H1 (cell line): Measurements from ENCODE around the gene TP53I3. TPM values are rescaled to one million over a fixed set of nuclear protein-coding genes. Genes with fewer than 3 reads are reported as not detected.

Source experiments
- CTCF ChIA-PET: fragments of 300-600 bp; sonication (Branson Sonifier 250); formaldehyde crosslinking; loops from one replicate; lab custom pipeline; 2021; ENCODE audit not compliant: partially characterized antibody; lab: Charles Lee
- POLR2A ChIA-PET: fragments of 300-600 bp; sonication (Branson Sonifier 250); formaldehyde crosslinking; loops from one replicate; lab custom pipeline; 2021; ENCODE audit warnings: inconsistent platforms; ENCODE audit not compliant: partially characterized antibody; lab: Charles Lee
- DNase-seq, 2 experiments: peaks; one replicate each; pipeline versions ENCODE4 v3.0.0 to v3.0.0-alpha.2; 2010 to 2022; ENCODE audit warnings: low spot score in 2 of 2, low read depth in 1 of 2, mixed read lengths in 1 of 2
- FAIRE-seq: peaks from 2 replicates; lab custom pipeline; 2011; peaks lifted over from hg19 to GRCh38; lab: Jason Lieb, UNC
- H2AFZ ChIP-seq: 2 replicates; pipeline ENCODE4 v1.8.1; 2012; ENCODE audit warnings: low read length, inconsistent platforms
- H2AK5ac ChIP-seq: 2 replicates; pipeline ENCODE4 v1.6.1; 2013; ENCODE audit warnings: low read depth, low read length
- H2BK120ac ChIP-seq: replicated peaks from 2 replicates; pipeline ENCODE3; 2013; ENCODE audit warnings: low read depth, low read length, inconsistent platforms
- H2BK12ac ChIP-seq: 2 replicates; pipeline ENCODE4 v1.6.1; 2013; ENCODE audit warnings: low read depth, low read length
- H2BK15ac ChIP-seq: 2 replicates; pipeline ENCODE4 v1.6.1; 2013; ENCODE audit warnings: low read length
- H2BK20ac ChIP-seq: 2 replicates; pipeline ENCODE4 v1.6.1; 2013; ENCODE audit warnings: low read length
- H2BK5ac ChIP-seq: 2 replicates; pipeline ENCODE4 v1.6.1; 2013; ENCODE audit warnings: low read depth, low read length
- H3K14ac ChIP-seq: 2 replicates; pipeline ENCODE4 v1.6.1; 2013; ENCODE audit warnings: inconsistent platforms; ENCODE audit not compliant: insufficient read length
- H3K18ac ChIP-seq: 2 replicates; pipeline ENCODE4 v1.6.1; 2013; ENCODE audit warnings: low read length; ENCODE audit errors: extremely low read depth
- H3K23ac ChIP-seq: 2 replicates; pipeline ENCODE4 v1.6.1; 2013; ENCODE audit warnings: inconsistent platforms; ENCODE audit not compliant: insufficient read length
- H3K23me2 ChIP-seq: 2 replicates; pipeline ENCODE4 v1.6.1; 2013; ENCODE audit warnings: low read depth, low read length
- H3K27ac ChIP-seq: 2 replicates; pipeline ENCODE4 v1.6.1; 2011; ENCODE audit warnings: low read depth, low read length, inconsistent platforms
- H3K27me3 ChIP-seq, 4 experiments: replicated peaks in 1 of 4; 1 replicate in 1 of 4; 2 replicates in 3 of 4; pipeline versions ENCODE4 v1.6.1 to v1.8.1; 2011 to 2013; ENCODE audit warnings: low read length in 3 of 4, mild to moderate bottlenecking in 3 of 4, inconsistent platforms in 2 of 4, mixed read lengths in 2 of 4, moderate library complexity in 1 of 4; ENCODE audit not compliant: control insufficient read depth in 3 of 4, insufficient read depth in 3 of 4; ENCODE audit errors: extremely low read depth in 1 of 4
- H3K36me3 ChIP-seq, 4 experiments: 2 replicates each; pipeline versions ENCODE4 v1.6.1 to v1.8.1; 2011 to 2013; ENCODE audit warnings: mild to moderate bottlenecking in 4 of 4, low read length in 3 of 4, moderate library complexity in 2 of 4, control low read depth in 1 of 4, inconsistent platforms in 1 of 4; ENCODE audit not compliant: insufficient read depth in 4 of 4, control insufficient read depth in 2 of 4
- H3K4ac ChIP-seq: replicated peaks from 2 replicates; pipeline ENCODE3; 2013; ENCODE audit warnings: low read length, low read depth, mixed read lengths, inconsistent platforms; ENCODE audit not compliant: insufficient read length
- H3K4me1 ChIP-seq, 4 experiments: replicated peaks in 1 of 4; 1 replicate in 1 of 4; 2 replicates in 3 of 4; pipeline versions ENCODE4 v1.6.1 to v1.8.1; 2011 to 2013; ENCODE audit warnings: low read length in 3 of 4, inconsistent platforms in 2 of 4, mixed read lengths in 1 of 4; ENCODE audit not compliant: insufficient read depth in 4 of 4, control insufficient read depth in 3 of 4
- H3K4me2 ChIP-seq, 2 experiments: 2 replicates each; pipeline versions ENCODE4 v1.6.1 to v1.8.1; 2011 to 2013; ENCODE audit warnings: low read depth in 2 of 2, low read length in 2 of 2, control low read depth in 1 of 2, inconsistent platforms in 1 of 2, mild to moderate bottlenecking in 1 of 2; ENCODE audit not compliant: insufficient read depth in 1 of 2
- H3K4me3 ChIP-seq, 4 experiments: fragments of 200-600, 300-600 bp in 1 of 4; sonication (generic), shearing (Covaris generic), sonication (Bioruptor Twin) in 1 of 4; 2 replicates each; pipeline versions ENCODE4 v1.5.1 to v1.8.1; 2011 to 2016; ENCODE audit warnings: low read length in 4 of 4, low read depth in 3 of 4, control low read depth in 2 of 4, inconsistent platforms in 2 of 4, mild to moderate bottlenecking in 2 of 4, mixed read lengths in 1 of 4, moderate library complexity in 1 of 4; ENCODE audit not compliant: insufficient read depth in 2 of 4; ENCODE audit errors: extremely low read depth in 1 of 4
- H3K56ac ChIP-seq: replicated peaks from 2 replicates; pipeline ENCODE3; 2013; ENCODE audit warnings: low read depth, mild to moderate bottlenecking, mixed read lengths, low read length, inconsistent platforms; ENCODE audit not compliant: insufficient read length
- H3K79me1 ChIP-seq: 2 replicates; pipeline ENCODE4 v1.6.1; 2013; ENCODE audit warnings: low read depth, low read length, control low read depth
- H3K79me2 ChIP-seq, 2 experiments: 2 replicates each; pipeline versions ENCODE4 v1.6.1 to v1.8.1; 2012 to 2013; ENCODE audit warnings: low read length in 2 of 2, mild to moderate bottlenecking in 2 of 2, inconsistent platforms in 1 of 2; ENCODE audit not compliant: insufficient read depth in 2 of 2, control insufficient read depth in 1 of 2
- H3K9ac ChIP-seq, 4 experiments: replicated peaks in 1 of 4; 1 replicate in 1 of 4; 2 replicates in 3 of 4; pipeline versions ENCODE4 v1.6.1 to v1.8.1; 2011 to 2013; ENCODE audit warnings: low read depth in 3 of 4, low read length in 3 of 4, control low read depth in 2 of 4, mild to moderate bottlenecking in 2 of 4, moderate library complexity in 2 of 4, inconsistent platforms in 1 of 4; ENCODE audit errors: extremely low read depth in 1 of 4
- H3K9me3 ChIP-seq, 2 experiments: 2 replicates each; pipeline versions ENCODE4 v1.6.1 to v1.8.1; 2012 to 2013; ENCODE audit warnings: mild to moderate bottlenecking in 2 of 2, moderate library complexity in 2 of 2, control low read depth in 1 of 2, inconsistent platforms in 1 of 2, low read depth in 1 of 2, low read length in 1 of 2, mixed read lengths in 1 of 2; ENCODE audit not compliant: insufficient read depth in 2 of 2
- H4K20me1 ChIP-seq, 2 experiments: replicated peaks in 1 of 2; 2 replicates each; pipeline versions ENCODE3 to v1.8.1; 2011 to 2013; ENCODE audit warnings: inconsistent platforms in 2 of 2, low read length in 2 of 2, mild to moderate bottlenecking in 1 of 2; ENCODE audit not compliant: insufficient read depth in 2 of 2, control insufficient read depth in 1 of 2
- H4K5ac ChIP-seq: 2 replicates; pipeline ENCODE4 v1.6.1; 2013; ENCODE audit warnings: low read length, low read depth, mixed read lengths, inconsistent platforms; ENCODE audit not compliant: insufficient read length
- H4K8ac ChIP-seq: 2 replicates; pipeline ENCODE4 v1.8.0; 2013; ENCODE audit warnings: mild to moderate bottlenecking, moderate library complexity, low read length, inconsistent platforms; ENCODE audit not compliant: insufficient read depth; ENCODE audit errors: extremely low read depth
- H4K91ac ChIP-seq: replicated peaks from 2 replicates; pipeline ENCODE3; 2013; ENCODE audit warnings: low read length, mixed read lengths, inconsistent platforms; ENCODE audit not compliant: insufficient read length
- BACH1 ChIP-seq: IDR thresholded peaks from 2 replicates; pipeline ENCODE4 v1.6.1; 2012; ENCODE audit warnings: low read length, improper control_type of control experiment
- BRCA1 ChIP-seq: IDR thresholded peaks from 2 replicates; pipeline ENCODE4 v1.6.1; 2012; ENCODE audit warnings: low read depth, low read length, improper control_type of control experiment
- CHD2 ChIP-seq: IDR thresholded peaks from 2 replicates; pipeline ENCODE4 v1.6.1; 2012; ENCODE audit warnings: low read length, improper control_type of control experiment
- CREB1 ChIP-seq: IDR thresholded peaks from 2 replicates; pipeline ENCODE4 v1.6.1; 2012; ENCODE audit warnings: inconsistent platforms
- FOSL1 ChIP-seq: IDR thresholded peaks from 2 replicates; pipeline ENCODE4 v1.6.1; 2011; ENCODE audit warnings: mild to moderate bottlenecking, low read depth, low read length, moderate library complexity; ENCODE audit not compliant: insufficient read depth
- GABPA ChIP-seq: IDR thresholded peaks from 2 replicates; pipeline ENCODE4 v1.6.1; 2011; ENCODE audit warnings: mild to moderate bottlenecking, low read length, moderate library complexity, borderline replicate concordance; ENCODE audit not compliant: insufficient read depth
- HDAC2 ChIP-seq, 2 experiments: fragments of 300-600 bp in 1 of 2; sonication (generic) in 1 of 2; IDR thresholded peaks; 2 replicates each; pipeline ENCODE4 v1.6.1; 2011 to 2012; ENCODE audit warnings: low read depth in 2 of 2, low read length in 2 of 2, mild to moderate bottlenecking in 2 of 2, moderate library complexity in 2 of 2, borderline replicate concordance in 1 of 2, inconsistent platforms in 1 of 2
- JUND ChIP-seq: IDR thresholded peaks from 2 replicates; pipeline ENCODE4 v1.6.1; 2011; ENCODE audit warnings: mild to moderate bottlenecking, improper control_type of control experiment, low read length
- PHF8 ChIP-seq: fragments of 200-600 bp; sonication (generic); conservative IDR thresholded peaks from 2 replicates; pipeline ENCODE4 v1.7.1; 2012; ENCODE audit warnings: low read depth, mild to moderate bottlenecking, inconsistent platforms, low read length, moderate library complexity
- RFX5 ChIP-seq: IDR thresholded peaks from 2 replicates; pipeline ENCODE4 v1.6.1; 2011; ENCODE audit warnings: low read depth, low read length, improper control_type of control experiment, borderline replicate concordance
- SIRT6 ChIP-seq: IDR thresholded peaks from one replicate; pipeline ENCODE4 v1.7.1; 2012; ENCODE audit warnings: low read length, inconsistent platforms
- SIX5 ChIP-seq: IDR thresholded peaks from 2 replicates; pipeline ENCODE4 v1.6.1; 2011; ENCODE audit warnings: mild to moderate bottlenecking, low read depth, low read length
- SUZ12 ChIP-seq: fragments of 200-600 bp; sonication (generic); IDR thresholded peaks from 2 replicates; pipeline ENCODE4 v1.6.1; 2012; ENCODE audit warnings: mild to moderate bottlenecking, inconsistent platforms, low read length, moderate library complexity, mixed read lengths
- TAF1 ChIP-seq: IDR thresholded peaks from 2 replicates; pipeline ENCODE4 v1.6.1; 2011; ENCODE audit warnings: mild to moderate bottlenecking, low read depth, low read length
- ZNF274 ChIP-seq: IDR thresholded peaks from 2 replicates; pipeline ENCODE4 v1.7.0; 2012; ENCODE audit warnings: low read length, borderline replicate concordance; ENCODE audit errors: extremely low read depth
- WGBS, 2 experiments: shearing (Covaris generic) in 1 of 2; methylation state at CpG; one replicate each; pipeline versions ENCODE4 v1.1.6 to v1.1.7; 2013 to 2015; ENCODE audit warnings: low lambda C conversion rate in 2 of 2, mixed read lengths in 2 of 2, inconsistent platforms in 1 of 2, low coverage in 1 of 2, missing lambda C conversion rate in 1 of 2; ENCODE audit not compliant: insufficient replicate concordance in 2 of 2, insufficient coverage in 1 of 2, insufficient read length in 1 of 2; ENCODE audit errors: extremely low coverage in 1 of 2, missing lambda C conversion rate in 1 of 2; 5-methylcytosine and 5-hydroxymethylcytosine counted together
- polyA plus RNA-seq, 7 experiments: library from polyadenylated mRNA; depleted of rRNA in 3 of 7; stranded (reverse) in 5 of 7; unstranded in 2 of 7; fragments of >200 nt in 5 of 7; fragments of 200-250 nt in 2 of 7; gene quantifications; 1 replicate in 5 of 7; 2 replicates in 1 of 7; 4 replicates in 1 of 7; pipeline versions ENCODE4 v1.2.1 to v1.2.3, GENCODE V29; 2011 to 2013; ENCODE audit warnings: missing spikeins in 2 of 7, mixed read lengths in 2 of 7
- total RNA-seq: library from RNA; stranded (reverse); fragmentation: NEBNext Ultra II Directional; extraction: Animal tissue kit (Norgen Biotek cat#: 25700); gene quantifications from 2 replicates; pipeline ENCODE4 v1.2.1, GENCODE V29; 2021

Gene TP53I3
- total and polyA plus RNA-seq, 2 of the 8 experiments (the other 6 are each of a cell fraction or from before 2014, with no cell fraction given), result 29.4 to 34.5 TPM

- Histone ChIP-seq H4K5ac (peak overlapping the region; percentile 41), H3K79me2 (peaks cover 0 to 40% of the 10 kb centered on the region in 2 experiments; a peak in 3 of 4 replicates), H3K9me3 (no peaks in the 10 kb centered on the region), H2BK15ac (no peak overlapping the region), H4K91ac (no peak overlapping the region), H2BK120ac (no peak overlapping the region), H2BK5ac (no peak overlapping the region), H3K4me1 (peaks cover 5 to 12% (median 6%) of the 10 kb centered on the region in 4 experiments; a peak in 5 of 7 replicates)
- WGBS, 2 experiments, result 57% methylated on average over 8 of the region's 8 CpGs; no CpG with 5 or more reads in 1 of the 2 experiments
- CTCF ChIA-PET, result interaction anchor here (0.6 to 4.8 kb wide), 7 partner anchors 13 to 191 kb away, joined by 3 to 23 read pairs (median 3); partner anchors contain the start of genes ATAD2B and TP53I3
- peak in 1 of 2 experiments; percentile 70 for DNase-seq
- no peak for TF ChIP-seq JUND
- TF ChIP-seq PHF8, result no peak
- no peak for TF ChIP-seq CREB1
- TF ChIP-seq TAF1, result no peak
- no peak for TF ChIP-seq CHD2
- no peak for TF ChIP-seq FOSL1
- TF ChIP-seq RFX5, result no peak
- TF ChIP-seq BRCA1, result no peak
- TF ChIP-seq HDAC2 (IDR thresholded peaks at IDR 0.05; ENCODE audit: borderline replicate concordance in 1 of 2, low read depth in 2 of 2, low read length in 2 of 2), result no peak
- TF ChIP-seq SIX5, result no peak
- TF ChIP-seq SUZ12, result no peak
- TF ChIP-seq ZNF274, result no peak
- TF ChIP-seq GABPA, result no peak
- TF ChIP-seq BACH1, result no peak
- TF ChIP-seq SIRT6, result no peak
- TF ChIP-seq, all 59 proteins: peak for 0
- no peak overlapping the region for H3K27ac ChIP-seq
- peak overlapping the region; percentile 25 for H2AFZ ChIP-seq
- H3K36me3 ChIP-seq, result no peaks in the 10 kb centered on the region
- no peak overlapping the region for H2AK5ac ChIP-seq
- no peak overlapping the region for H3K14ac ChIP-seq
- H2BK12ac ChIP-seq, result peak overlapping the region; percentile 52; the same call in 1 of the 2 replicates
- H2BK20ac ChIP-seq, result no peak overlapping the region
- H3K4me3 ChIP-seq, result peak overlapping the region in 2 of 4 experiments; percentile 12 to 95; a peak in 4 of 8 replicates
- H4K20me1 ChIP-seq, result peaks cover 0 to 3% of the 10 kb centered on the region in 2 experiments
- no peak for FAIRE-seq
- peak overlapping the region; percentile 29 to 36 for H3K4me2 ChIP-seq
- H3K23ac ChIP-seq, result no peak overlapping the region
- no peak overlapping the region for H3K4ac ChIP-seq
- POLR2A ChIA-PET, result interaction anchor here (0.7 to 3.1 kb wide), 18 partner anchors 8 to 122 kb away, joined by 3 to 22 read pairs (median 5); partner anchors contain the start of genes ATAD2B, MFSD2B and SF3B6
- H4K8ac ChIP-seq, result peak overlapping the region; percentile 19; the same call in 1 of the 2 replicates
- no peaks in the 10 kb centered on the region for H3K27me3 ChIP-seq
- H3K18ac ChIP-seq, result no peak overlapping the region
- H3K23me2 ChIP-seq, result peaks cover 5% of the 10 kb centered on the region; the same call in 1 of the 2 replicates
- peaks cover 2% of the 10 kb centered on the region; the same call in 1 of the 2 replicates for H3K79me1 ChIP-seq
- peak overlapping the region in 1 of 4 experiments; percentile 4; a peak in 1 of 7 replicates for H3K9ac ChIP-seq
- H3K56ac ChIP-seq, result no peak overlapping the region
Observed at GRCh38 chr2:24047703-24048033, 37.0 kb downstream of the TP53I3 start.
